GM20000 (cell line): ENCODE data around the gene KCNG4.
"Not testable (repeated sequence)": the region's sequence is repeated elsewhere in the genome, so short reads cannot be mapped to it uniquely, and the experiment has no call there.

Source experiments
- DNase-seq: peaks from one replicate; pipeline ENCODE4 v3.0.0; 2012; ENCODE audit warnings: low spot score
- CTCF ChIP-seq: IDR thresholded peaks from 2 replicates; pipeline ENCODE4 v1.5.1; 2012; ENCODE audit warnings: mild to moderate bottlenecking, control low read depth; ENCODE audit errors: extremely low read depth, missing control alignments

The KCNG4 gene

DNA sequence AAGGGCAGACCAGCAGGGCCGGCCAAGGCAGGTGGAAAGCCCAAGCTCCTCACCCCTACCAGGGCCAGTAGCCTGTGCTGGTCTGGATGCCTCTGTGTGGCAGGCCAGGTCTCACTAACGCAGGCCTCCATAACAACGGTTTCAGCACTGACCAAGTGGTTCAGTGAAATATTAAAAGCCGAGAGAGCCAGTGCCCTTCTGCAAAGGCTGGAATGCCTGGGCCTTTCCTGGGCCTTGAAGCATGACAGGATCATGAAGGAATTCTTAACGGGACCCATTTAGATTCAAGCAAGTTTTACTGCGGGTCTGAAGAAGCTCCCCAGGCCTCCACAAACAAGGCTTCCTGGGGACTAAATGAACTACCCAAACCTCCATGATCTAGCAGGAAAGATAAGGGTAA lies 32.6 kb downstream of the KCNG4 start:
- no peak for DNase-seq
- no peak for TF ChIP-seq CTCF

- no peak for TF ChIP-seq CTCF
- no peak for DNase-seq
Measured at GRCh38 chr16:84205976-84206691, 33.7 kb downstream of the KCNG4 start.

DNA sequence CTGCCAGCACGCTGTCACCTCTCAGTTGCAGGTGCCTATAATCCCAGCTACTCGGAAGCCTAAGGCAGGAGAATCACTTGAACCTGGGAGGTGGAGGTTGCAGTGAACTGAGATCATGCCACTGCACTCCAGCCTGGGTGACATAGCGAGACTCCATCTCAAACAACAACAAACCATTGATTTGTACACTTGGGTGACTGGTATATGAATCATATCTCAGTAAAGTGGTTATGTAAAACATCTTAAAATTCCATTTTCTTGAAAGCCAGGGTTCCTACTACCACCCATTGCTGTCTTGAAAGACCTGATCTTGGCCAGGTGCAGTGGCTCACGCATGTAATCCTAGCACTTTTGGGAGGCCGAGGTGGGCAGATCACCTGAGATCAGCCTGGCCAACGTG lies 34.7 kb downstream of the KCNG4 start:
- DNase-seq: not testable (repeated sequence)

- not testable (repeated sequence) for DNase-seq
Measured at GRCh38 chr16:84204551-84204950, 35.3 kb downstream of the KCNG4 start.

DNA sequence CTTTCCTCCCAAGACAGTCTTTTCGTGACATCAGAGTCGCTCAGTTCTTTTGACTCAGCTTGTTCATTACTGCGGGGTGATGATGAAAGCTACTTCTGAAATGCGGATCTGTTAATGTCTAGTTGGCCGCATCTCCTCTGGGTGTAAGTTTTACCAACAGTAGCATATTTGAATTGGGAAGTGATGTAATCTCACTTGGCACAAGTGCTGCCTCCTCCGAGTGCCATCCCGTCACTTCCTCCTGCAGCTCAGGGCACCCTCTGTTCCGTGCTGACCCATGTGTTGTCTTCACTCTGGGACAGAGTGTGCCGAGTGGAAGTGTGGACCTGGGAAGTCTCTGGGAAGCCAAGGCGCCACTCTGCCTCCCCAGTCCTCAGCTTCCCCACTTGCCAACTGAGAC lies 40.0 kb downstream of the KCNG4 start:
- TF ChIP-seq CTCF: no peak
- DNase-seq: no peak

DNA sequence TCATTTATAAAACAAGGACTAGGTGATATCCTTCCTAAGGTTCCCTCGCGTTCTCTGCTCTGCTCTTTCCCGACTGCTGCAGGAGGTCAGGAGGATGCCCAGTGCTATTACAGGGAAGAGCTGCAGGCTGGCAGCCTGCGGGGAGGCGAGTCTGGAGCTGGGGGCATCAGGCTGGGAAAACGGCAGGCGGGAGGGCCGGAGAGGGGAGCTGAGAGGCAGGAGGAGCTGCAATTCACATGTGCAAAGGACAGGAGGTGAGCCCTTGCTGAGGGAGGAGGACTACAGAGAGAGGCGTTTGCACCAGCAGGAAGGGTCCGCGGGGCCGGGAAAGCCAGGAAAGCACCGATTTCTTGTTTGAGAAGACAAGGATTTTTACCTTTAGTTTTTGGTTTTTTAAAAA lies 40.7 kb downstream of the KCNG4 start:
- TF ChIP-seq CTCF: no peak
- no peak for DNase-seq

GRCh38 chr16:84198401-84198800 lies 41.4 kb downstream of the KCNG4 start:
- no peak for DNase-seq
- no peak for TF ChIP-seq CTCF

DNA sequence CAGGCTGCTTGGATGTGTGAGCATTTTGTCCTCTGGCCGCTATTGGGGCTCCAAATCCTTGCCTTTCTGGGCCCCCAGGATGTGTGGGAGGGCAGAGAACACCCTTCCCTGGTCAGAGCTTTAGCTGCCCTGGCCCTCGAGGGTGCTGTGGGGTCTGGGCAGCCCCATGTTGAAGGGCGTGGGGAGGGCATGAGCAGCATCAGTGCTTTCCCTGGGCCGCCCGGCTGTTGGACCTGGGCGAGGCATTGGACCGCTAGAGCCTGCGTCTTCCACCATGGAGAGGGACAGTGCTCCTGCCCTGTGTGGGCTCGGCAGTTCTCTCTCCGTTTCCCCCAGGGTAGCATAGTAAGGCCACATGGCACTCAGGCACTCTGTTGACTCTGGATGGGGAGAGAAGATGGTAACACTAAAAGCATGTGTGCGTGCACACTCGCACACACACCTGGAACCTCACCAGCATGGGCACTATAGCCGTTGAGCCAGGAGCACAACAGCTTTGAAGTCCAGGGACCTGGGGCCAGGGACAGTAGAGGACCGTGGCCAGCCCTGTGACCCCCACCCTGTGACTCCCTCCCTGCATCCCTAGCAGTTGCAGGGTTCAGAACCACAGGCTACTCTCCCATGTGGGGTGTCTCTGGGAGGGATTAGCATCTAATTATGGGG lies 42.2 kb downstream of the KCNG4 start:
- no peak for TF ChIP-seq CTCF
- DNase-seq: no peak
